Neural crest cell (in vitro differentiated cells): ENCODE measurements around the gene SLC35A2. TPM values are rescaled to one million over a fixed set of nuclear protein-coding genes. Genes with fewer than 3 reads are reported as not detected.

Experiments
- DNase-seq: peaks from one replicate; pipeline ENCODE4 v3.0.0; 2021; ENCODE audit warnings: low read depth, mixed read lengths, low spot score
- H3K27ac Mint-ChIP-seq: one replicate; pipeline ENCODE4 v1.8.0; 2021; ENCODE audit warnings: mild to moderate bottlenecking, mixed read lengths; ENCODE audit not compliant: unreplicated experiment
- H3K27me3 Mint-ChIP-seq: 2 replicates; pipeline ENCODE4 v1.8.0; 2021; ENCODE audit warnings: low read depth, mild to moderate bottlenecking, mixed read lengths
- H3K36me3 Mint-ChIP-seq: 2 replicates; pipeline ENCODE4 v1.8.0; 2021; ENCODE audit warnings: low read depth, mild to moderate bottlenecking, mixed read lengths
- H3K4me1 Mint-ChIP-seq: 2 replicates; pipeline ENCODE4 v1.8.0; 2021; ENCODE audit warnings: mixed read lengths
- H3K4me3 Mint-ChIP-seq: one replicate; pipeline ENCODE4 v1.8.0; 2021; ENCODE audit warnings: mild to moderate bottlenecking, mixed read lengths
- H3K9me3 Mint-ChIP-seq: 2 replicates; pipeline ENCODE4 v1.8.0; 2021; ENCODE audit warnings: mixed read lengths
- CTCF ChIP-seq: fragments of 200-600 bp; sonication (generic); conservative IDR thresholded peaks from 2 replicates; pipeline ENCODE4 v1.5.0; 2021; ENCODE audit warnings: antibody characterized with exemption, mild to moderate bottlenecking
- total RNA-seq: library from RNA; stranded (reverse); gene quantifications from 2 replicates; pipeline ENCODE4 v1.2.1, GENCODE V29; 2021

Gene SLC35A2
- total RNA-seq, 1 donor from 2014 or later = 22.6 TPM

DNA sequence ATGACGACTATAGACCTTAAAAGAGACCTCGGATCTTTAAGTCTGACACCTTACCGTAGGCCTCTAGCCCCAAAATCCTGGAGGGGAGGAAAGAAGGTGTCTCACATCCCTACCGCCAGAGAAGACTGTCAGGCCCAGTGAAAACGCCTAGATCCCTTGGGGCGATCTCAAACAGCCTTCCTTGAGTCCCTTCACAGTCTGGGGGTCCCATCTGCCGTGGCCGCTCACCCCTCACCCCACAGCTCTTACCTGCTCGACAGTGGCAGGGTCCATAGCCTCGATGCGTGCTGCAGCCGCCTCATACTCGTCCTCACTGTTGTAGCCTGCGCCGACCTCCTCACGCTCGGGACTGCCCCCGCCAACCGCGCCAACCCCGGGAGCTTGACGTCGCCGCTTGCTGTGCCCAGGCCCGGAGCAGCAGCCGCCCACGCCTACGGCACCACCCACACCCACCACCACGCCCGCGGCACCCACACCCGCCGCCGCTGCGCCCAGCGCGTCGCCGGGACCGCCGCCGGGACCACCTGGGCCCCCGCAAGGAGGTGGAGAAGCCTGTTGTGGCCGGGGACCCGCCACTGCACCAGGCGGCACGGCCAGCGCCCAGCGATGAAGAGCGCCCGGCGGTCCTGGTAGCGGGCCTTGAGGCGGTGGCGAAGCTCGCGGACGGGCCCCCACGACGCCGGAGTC, 45.4 kb upstream of the SLC35A2 start:
- H3K9me3 Mint-ChIP-seq = no peaks in the 10 kb centered on the region
- H3K4me1 Mint-ChIP-seq = peaks cover 13% of the 10 kb centered on the region
- H3K4me3 Mint-ChIP-seq = peak overlapping the region; percentile 88
- no peak for DNase-seq
- no peaks in the 10 kb centered on the region for H3K27me3 Mint-ChIP-seq
- peak overlapping the region; percentile 43 for H3K27ac Mint-ChIP-seq
- H3K36me3 Mint-ChIP-seq = no peaks in the 10 kb centered on the region
- no peak for TF ChIP-seq CTCF

DNA sequence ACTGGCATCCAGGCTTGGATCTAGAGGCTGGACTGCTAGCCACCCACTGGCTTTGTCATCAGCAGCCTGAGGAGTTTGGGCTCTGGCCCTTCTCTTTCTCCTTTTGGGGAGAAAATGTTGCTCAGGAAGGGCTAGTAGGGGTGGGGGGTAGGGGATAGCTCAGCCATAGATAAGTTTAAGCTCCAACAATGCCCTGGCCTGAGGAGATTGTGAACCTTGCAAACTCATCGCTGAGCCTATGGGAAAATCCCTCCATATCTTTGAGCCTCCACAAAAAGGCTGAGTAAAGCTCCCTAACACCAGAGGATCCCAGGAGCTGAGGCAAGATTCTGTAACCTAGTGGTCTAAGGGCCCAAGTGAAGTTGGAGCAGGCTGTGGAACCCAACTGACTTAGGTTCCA, 37.1 kb upstream of the SLC35A2 start:
- H3K27ac Mint-ChIP-seq = no peak overlapping the region
- TF ChIP-seq CTCF = no peak
- DNase-seq = no peak
- no peaks in the 10 kb centered on the region for H3K27me3 Mint-ChIP-seq
- H3K4me3 Mint-ChIP-seq = no peak overlapping the region
- H3K4me1 Mint-ChIP-seq = peaks cover 5% of the 10 kb centered on the region
- no peaks in the 10 kb centered on the region for H3K9me3 Mint-ChIP-seq
- no peaks in the 10 kb centered on the region for H3K36me3 Mint-ChIP-seq

DNA sequence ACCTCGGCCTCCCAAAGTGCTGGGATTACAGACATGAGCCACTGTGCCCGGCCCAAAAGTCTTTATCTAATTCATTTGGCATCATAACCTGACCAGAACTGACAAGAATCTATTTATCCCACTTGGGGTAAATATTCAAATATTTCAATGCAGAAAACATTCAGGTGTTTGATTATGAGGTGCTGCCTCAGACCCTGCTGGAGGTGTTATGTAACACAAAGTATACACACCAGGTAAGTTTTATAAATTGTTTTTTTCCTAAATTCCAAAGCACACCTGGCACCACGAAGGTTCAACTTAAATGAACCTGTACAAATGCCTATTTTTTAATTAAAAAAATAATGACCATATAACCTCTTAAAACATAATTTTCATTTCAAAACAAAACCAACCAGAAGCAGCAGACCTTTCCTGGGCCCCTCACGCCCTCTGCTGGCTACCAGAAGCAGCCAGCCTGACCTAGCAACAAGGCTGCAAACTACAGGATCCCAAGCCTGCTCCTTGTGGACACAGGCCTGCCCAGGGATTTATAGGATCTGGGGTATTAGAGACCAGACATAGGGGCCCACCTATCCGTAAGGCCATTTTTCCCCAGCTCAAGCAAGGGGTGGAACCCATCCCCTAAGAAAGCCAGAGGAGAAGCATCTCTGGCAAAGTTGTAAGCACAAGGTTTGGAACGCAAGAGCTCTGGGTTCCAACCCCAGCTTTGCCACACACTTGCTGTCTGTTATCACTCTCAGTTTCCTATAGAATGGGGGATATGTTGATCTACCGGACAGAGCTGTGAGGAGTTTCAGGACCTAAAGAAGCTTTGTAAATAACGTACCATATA, 34.3 kb upstream of the SLC35A2 start:
- peak; percentile 25 for DNase-seq
- Mint-ChIP-seq H3K4me1 (peaks cover 9% of the 10 kb centered on the region), H3K36me3 (peaks cover 5% of the 10 kb centered on the region), H3K27me3 (no peaks in the 10 kb centered on the region), H3K4me3 (no peak overlapping the region), H3K27ac (no peak overlapping the region), H3K9me3 (no peaks in the 10 kb centered on the region)
- peak; percentile 77 for TF ChIP-seq CTCF

DNA sequence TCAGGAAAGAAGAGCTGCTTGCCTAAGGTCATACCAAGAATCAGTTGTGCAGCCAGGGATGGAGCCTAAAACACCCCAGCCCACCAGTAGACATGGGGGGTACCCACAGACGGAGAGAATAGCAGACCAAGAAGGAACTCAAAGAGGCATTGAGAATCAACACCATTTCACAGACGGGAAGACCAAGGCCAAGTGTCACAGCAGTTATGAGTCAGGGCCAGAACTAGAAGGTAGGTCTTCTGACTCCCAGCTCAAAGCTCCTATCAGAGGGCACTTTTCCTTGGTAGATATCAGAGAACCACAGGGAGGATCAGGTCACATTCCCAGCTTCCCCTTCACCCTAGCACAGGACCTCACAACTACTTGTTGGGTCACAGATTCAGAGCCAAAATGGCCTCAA, 31.4 kb upstream of the SLC35A2 start:
- H3K4me3 Mint-ChIP-seq = no peak overlapping the region
- H3K9me3 Mint-ChIP-seq = no peaks in the 10 kb centered on the region
- TF ChIP-seq CTCF = no peak

DNA sequence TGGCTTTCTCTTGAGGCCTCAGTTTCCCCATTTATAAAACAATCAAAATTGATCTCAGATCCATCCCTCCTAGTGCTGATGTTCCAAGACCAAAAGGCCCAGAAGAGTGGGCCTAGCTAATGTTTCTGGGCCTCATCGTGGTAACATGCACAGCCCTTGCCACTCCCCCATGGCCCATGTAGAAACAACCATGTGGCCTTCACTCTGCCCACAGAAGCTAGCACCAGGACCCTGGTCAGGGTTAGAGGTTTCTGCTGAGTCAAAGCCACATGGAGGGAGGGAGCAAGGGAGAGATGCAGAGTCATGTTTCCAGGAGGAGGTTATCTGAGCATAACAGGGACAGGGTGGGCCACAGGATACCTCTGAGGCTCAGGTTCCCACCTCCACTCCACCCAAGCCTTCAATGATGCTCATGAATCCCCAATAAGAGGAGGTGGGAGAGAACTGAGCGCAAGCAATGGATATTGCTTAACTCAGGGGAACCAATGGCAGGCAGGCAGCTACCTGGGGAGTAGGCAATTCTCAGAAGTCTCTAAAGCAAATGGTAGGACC, 29.0 kb upstream of the SLC35A2 start:
- peaks cover 5% of the 10 kb centered on the region for H3K36me3 Mint-ChIP-seq
- H3K27ac Mint-ChIP-seq = no peak overlapping the region
- H3K27me3 Mint-ChIP-seq = no peaks in the 10 kb centered on the region
- peaks cover 12% of the 10 kb centered on the region for H3K4me1 Mint-ChIP-seq
- TF ChIP-seq CTCF = no peak
- no peaks in the 10 kb centered on the region for H3K9me3 Mint-ChIP-seq
- no peak for DNase-seq
- no peak overlapping the region for H3K4me3 Mint-ChIP-seq

More for the DNA sequence above, 31.4 kb upstream of the SLC35A2 start:
- Mint-ChIP-seq H3K36me3 (peaks cover 5% of the 10 kb centered on the region), H3K27me3 (no peaks in the 10 kb centered on the region), H3K4me1 (peaks cover 9% of the 10 kb centered on the region), H3K27ac (no peak overlapping the region)
- DNase-seq = no peak
